GM12872 (cell line): ENCODE measurements around the gene RPS6KA1.

Experiments
- CTCF ChIP-seq: IDR thresholded peaks from 3 replicates; pipeline ENCODE4 v1.5.1; 2011; ENCODE audit warnings: low read depth, mild to moderate bottlenecking, low read length, moderate library complexity; ENCODE audit not compliant: insufficient read depth

The RPS6KA1 gene

GRCh38 chr1:26529655-26530409, at the start of gene RPS6KA1:
Gene RPS6KA1, plus strand, starts transcription at chr1:26529761. Its CDS starts 160 bp downstream, at chr1:26529921.
- no peak for TF ChIP-seq CTCF

- TF ChIP-seq CTCF: no peak
Observed at GRCh38 chr1:26482921-26483320, 46.6 kb upstream of the RPS6KA1 start.

GRCh38 chr1:26483980-26484379, 45.6 kb upstream of the RPS6KA1 start:
- TF ChIP-seq CTCF: no peak

GRCh38 chr1:26490155-26490554, 39.4 kb upstream of the RPS6KA1 start:
- no peak for TF ChIP-seq CTCF

- no peak for TF ChIP-seq CTCF
Observed at GRCh38 chr1:26493267-26493666, 36.3 kb upstream of the RPS6KA1 start.

GRCh38 chr1:26493938-26494337, 35.6 kb upstream of the RPS6KA1 start:
- no peak for TF ChIP-seq CTCF

- TF ChIP-seq CTCF: no peak
Observed at GRCh38 chr1:26496861-26497260, 32.7 kb upstream of the RPS6KA1 start.
